Breast epithelium (tissue), 4 donors: ENCODE data around the gene TSPAN12. TPM values are rescaled to one million over a fixed set of nuclear protein-coding genes. Genes with fewer than 3 reads are reported as not detected.

Experiments
- DNase-seq, 2 donors: peaks; one replicate each; pipeline ENCODE4 v3.0.0-alpha.2; 2019; ENCODE audit warnings: low spot score in 2 of 2
- H3K27ac ChIP-seq, 2 donors: fragments of 200-600 bp; sonication (generic) in 1 of 2; one replicate each; pipeline ENCODE4 v1.5.1; 2016 to 2019; ENCODE audit warnings: mild to moderate bottlenecking in 1 of 2
- H3K27me3 ChIP-seq, 2 donors: fragments of 200-600 bp; sonication (generic) in 1 of 2; one replicate each; pipeline versions ENCODE4 v1.5.1 to v1.6.0; 2017 to 2019; ENCODE audit warnings: control low read depth in 1 of 2, mild to moderate bottlenecking in 1 of 2
- H3K36me3 ChIP-seq: fragments of 200-600 bp; one replicate; pipeline ENCODE4 v1.5.1; 2019
- H3K4me1 ChIP-seq, 2 donors: fragments of 200-600 bp; sonication (generic); one replicate each; pipeline ENCODE4 v1.5.1; 2016 to 2019; ENCODE audit warnings: control low read depth in 1 of 2
- H3K4me3 ChIP-seq, 3 donors: fragments of 200-600 bp; sonication (generic); 1 replicate in 2 of 3; 2 replicates in 1 of 3; pipeline ENCODE4 v1.5.1; 2016 to 2019; ENCODE audit warnings: mild to moderate bottlenecking in 3 of 3, moderate library complexity in 2 of 3
- H3K9me3 ChIP-seq, 2 donors: fragments of 200-600 bp; sonication (generic) in 1 of 2; one replicate each; pipeline ENCODE4 v1.5.1; 2016 to 2019; ENCODE audit warnings: control low read depth in 1 of 2
- POLR2A ChIP-seq: fragments of 450-650 bp; IDR thresholded peaks from one replicate; pipeline ENCODE4 v1.6.1; 2016; ENCODE audit warnings: antibody characterized with exemption, mild to moderate bottlenecking, moderate library complexity
- POLR2AphosphoS5 ChIP-seq, 3 donors: sonication (generic); formaldehyde crosslinking; IDR thresholded peaks; one replicate each; pipeline ENCODE4 v1.6.1; 2017; ENCODE audit warnings: antibody characterized with exemption in 3 of 3
- intact Hi-C: fragments of 100-400 bp; cut with DNase I; formaldehyde crosslinking; loops from one replicate; pipeline ENCODE4 v1.15.1; 2023; ENCODE audit warnings: low total_unique reads
- total RNA-seq, 3 donors: library from RNA; depleted of rRNA; stranded (reverse); fragments of >200 nt; gene quantifications; one replicate each; pipeline ENCODE4 v1.1.0, GENCODE V29; 2016
- TF ChIP-seq, protein P1 (sequence below), 3 donors: fragments of 450-650 bp; IDR thresholded peaks; one replicate each; pipeline ENCODE4 v1.5.1; 2016 to 2017; ENCODE audit warnings: antibody characterized with exemption in 3 of 3, mild to moderate bottlenecking in 3 of 3, moderate library complexity in 3 of 3

TSPAN12 gene
- total RNA-seq, 3 donors from 2014 or later, result 6.6 to 11.3 (median 9.2) TPM

DNA sequence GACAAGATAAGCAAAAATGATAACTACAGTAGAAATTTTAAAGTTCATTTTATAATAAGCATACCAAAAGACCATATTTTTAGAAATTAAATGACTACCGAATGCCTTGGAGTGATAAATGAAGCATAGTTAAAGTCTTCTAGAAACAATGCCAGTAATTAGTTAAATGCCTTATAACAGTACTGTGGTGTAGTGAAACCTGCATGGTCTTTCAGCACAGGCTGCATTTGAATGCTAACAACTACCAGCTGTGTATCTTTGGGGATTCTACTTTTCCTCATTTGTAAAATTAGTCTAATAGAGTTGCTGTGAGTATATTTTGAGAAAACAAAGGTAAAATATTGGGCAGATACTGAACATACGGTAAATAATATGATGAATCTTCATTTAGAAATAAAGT is 25.1 kb downstream of the TSPAN12 start:
- Histone ChIP-seq H3K4me1 (no peaks in the 10 kb centered on the region), H3K4me3 (no peak overlapping the region), H3K36me3 (peaks cover 3% of the 10 kb centered on the region), H3K27ac (no peak overlapping the region), H3K27me3 (no peaks in the 10 kb centered on the region), H3K9me3 (no peaks in the 10 kb centered on the region)
- intact Hi-C loops, result no loop called here
- no peak for TF ChIP-seq POLR2A
- TF ChIP-seq, protein P1, sequence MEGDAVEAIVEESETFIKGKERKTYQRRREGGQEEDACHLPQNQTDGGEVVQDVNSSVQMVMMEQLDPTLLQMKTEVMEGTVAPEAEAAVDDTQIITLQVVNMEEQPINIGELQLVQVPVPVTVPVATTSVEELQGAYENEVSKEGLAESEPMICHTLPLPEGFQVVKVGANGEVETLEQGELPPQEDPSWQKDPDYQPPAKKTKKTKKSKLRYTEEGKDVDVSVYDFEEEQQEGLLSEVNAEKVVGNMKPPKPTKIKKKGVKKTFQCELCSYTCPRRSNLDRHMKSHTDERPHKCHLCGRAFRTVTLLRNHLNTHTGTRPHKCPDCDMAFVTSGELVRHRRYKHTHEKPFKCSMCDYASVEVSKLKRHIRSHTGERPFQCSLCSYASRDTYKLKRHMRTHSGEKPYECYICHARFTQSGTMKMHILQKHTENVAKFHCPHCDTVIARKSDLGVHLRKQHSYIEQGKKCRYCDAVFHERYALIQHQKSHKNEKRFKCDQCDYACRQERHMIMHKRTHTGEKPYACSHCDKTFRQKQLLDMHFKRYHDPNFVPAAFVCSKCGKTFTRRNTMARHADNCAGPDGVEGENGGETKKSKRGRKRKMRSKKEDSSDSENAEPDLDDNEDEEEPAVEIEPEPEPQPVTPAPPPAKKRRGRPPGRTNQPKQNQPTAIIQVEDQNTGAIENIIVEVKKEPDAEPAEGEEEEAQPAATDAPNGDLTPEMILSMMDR (IDR thresholded peaks at IDR 0.05), result no peak
- TF ChIP-seq POLR2AphosphoS5 (IDR thresholded peaks at IDR 0.05), result no peak
- no peak for DNase-seq

DNA sequence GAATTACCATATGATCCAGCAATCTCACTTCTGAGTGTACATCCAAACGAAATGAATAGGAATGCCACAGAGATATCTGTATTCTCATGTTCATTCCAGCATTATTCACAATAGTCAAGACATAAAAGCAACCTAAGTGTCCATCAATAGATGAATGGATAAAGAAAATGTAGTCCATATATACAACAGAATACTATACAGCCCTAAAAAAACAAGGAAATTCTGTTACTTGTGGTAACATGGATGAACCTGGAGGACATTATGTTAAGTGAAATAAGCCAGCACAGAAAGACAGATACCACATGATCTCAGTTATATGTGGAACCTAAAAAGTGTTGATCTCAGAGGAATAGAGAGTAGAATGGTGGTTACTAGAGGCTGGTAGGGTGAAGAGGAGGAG is 26.7 kb downstream of the TSPAN12 start:
- no peaks in the 10 kb centered on the region for H3K9me3 ChIP-seq
- intact Hi-C loops, result no loop called here
- no peaks in the 10 kb centered on the region for H3K4me1 ChIP-seq
- no peak overlapping the region for H3K27ac ChIP-seq
- H3K36me3 ChIP-seq, result peaks cover 3% of the 10 kb centered on the region
- TF ChIP-seq POLR2AphosphoS5 (IDR thresholded peaks at IDR 0.05), result no peak
- TF ChIP-seq, protein P1 (IDR thresholded peaks at IDR 0.05), result no peak
- no peak for TF ChIP-seq POLR2A
- H3K4me3 ChIP-seq, result no peak overlapping the region
- H3K27me3 ChIP-seq, result no peaks in the 10 kb centered on the region
- DNase-seq, result no peak

DNA sequence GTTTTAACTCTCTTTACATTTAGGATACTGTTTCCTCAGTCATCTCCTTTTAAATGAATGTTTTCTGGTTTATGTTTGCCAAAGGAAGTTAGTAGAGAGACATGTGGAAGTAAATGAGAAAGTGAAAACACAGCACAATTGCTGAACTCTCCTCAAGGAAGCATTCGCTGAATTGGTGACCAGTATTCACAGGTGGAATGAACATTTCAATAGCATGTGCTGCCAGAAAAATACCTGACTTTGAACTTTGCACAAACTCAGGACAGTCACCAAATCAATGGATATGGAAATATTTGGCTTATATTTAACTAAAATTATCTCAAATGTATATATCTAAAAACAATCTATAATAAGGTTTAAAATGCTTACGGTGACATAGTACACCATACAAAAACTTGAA is 28.5 kb downstream of the TSPAN12 start:
- TF ChIP-seq, protein P1 (IDR thresholded peaks at IDR 0.05), result no peak
- TF ChIP-seq POLR2AphosphoS5 (IDR thresholded peaks at IDR 0.05), result no peak
- TF ChIP-seq POLR2A, result no peak
- intact Hi-C loops, result no loop called here
- Histone ChIP-seq H3K27me3 (no peaks in the 10 kb centered on the region), H3K4me1 (no peaks in the 10 kb centered on the region), H3K36me3 (peaks cover 3% of the 10 kb centered on the region), H3K4me3 (no peak overlapping the region), H3K9me3 (no peaks in the 10 kb centered on the region), H3K27ac (no peak overlapping the region)
- no peak for DNase-seq

DNA sequence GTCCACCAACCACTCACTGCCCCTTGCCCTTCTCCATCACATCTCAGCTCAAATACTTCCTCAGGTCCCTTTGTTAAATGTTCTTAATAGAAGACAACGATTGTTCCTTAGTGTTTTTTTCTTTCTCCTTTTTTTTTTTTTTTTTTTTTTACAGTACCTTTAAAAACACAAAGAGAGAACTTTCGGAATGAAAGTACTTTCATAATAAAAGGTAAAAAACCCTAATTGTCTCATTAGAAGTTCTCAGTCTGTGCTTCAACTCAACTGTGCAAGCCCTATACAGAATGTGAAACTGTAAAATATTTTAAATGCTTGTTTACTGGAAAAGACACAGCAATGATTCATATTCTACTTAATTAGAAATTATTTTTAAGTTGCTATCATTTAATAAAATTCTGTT is 29.4 kb downstream of the TSPAN12 start:
- intact Hi-C loops, result no loop called here
- H3K9me3 ChIP-seq, result no peaks in the 10 kb centered on the region
- H3K27me3 ChIP-seq, result no peaks in the 10 kb centered on the region
- TF ChIP-seq POLR2A (no peak), POLR2AphosphoS5 (IDR thresholded peaks at IDR 0.05) (no peak)
- TF ChIP-seq, protein P1 (IDR thresholded peaks at IDR 0.05), result no peak
- no peak overlapping the region for H3K27ac ChIP-seq
- no peaks in the 10 kb centered on the region for H3K4me1 ChIP-seq
- DNase-seq, result no peak
- no peak overlapping the region for H3K4me3 ChIP-seq
- peaks cover 3% of the 10 kb centered on the region for H3K36me3 ChIP-seq

DNA sequence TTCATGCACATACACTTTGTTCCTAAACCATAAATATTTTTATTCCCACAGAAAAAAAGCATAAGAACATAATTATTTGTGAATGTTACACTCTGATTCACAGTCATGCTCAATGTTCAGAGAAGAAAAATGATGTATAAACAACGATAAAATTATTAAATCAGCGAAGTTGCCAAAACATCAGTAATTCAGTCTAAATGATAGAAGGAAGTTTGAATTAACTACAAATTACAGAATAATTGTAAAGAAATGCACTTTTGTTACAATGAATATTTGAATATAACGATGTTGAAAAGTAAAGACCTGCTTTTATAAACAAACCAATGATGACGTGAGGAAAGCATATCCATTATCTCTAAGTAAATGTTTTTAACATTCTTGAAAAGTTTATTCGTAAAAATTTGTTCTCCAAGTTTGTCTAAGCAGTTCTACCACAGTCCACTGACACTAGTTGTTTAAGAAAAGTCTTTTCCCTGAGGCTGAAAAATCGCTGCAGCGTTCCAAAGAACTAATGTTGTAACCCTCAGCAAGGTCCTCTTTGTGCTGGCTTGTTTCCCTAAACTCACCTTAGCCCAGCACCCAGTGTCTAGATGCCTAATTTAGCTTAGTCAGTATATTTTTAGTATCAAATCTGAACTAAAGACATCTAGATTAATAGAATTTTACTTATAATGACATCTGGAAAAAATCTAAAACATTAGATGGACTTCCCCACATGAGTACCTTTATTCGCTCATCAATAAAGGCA is 30.4 kb downstream of the TSPAN12 start:
- Histone ChIP-seq H3K9me3 (no peaks in the 10 kb centered on the region), H3K27me3 (no peaks in the 10 kb centered on the region), H3K4me3 (no peak overlapping the region), H3K36me3 (peaks cover 3% of the 10 kb centered on the region), H3K4me1 (no peaks in the 10 kb centered on the region), H3K27ac (no peak overlapping the region)
- intact Hi-C loops, result no loop called here
- TF ChIP-seq, protein P1 (IDR thresholded peaks at IDR 0.05), result no peak
- TF ChIP-seq POLR2AphosphoS5 (IDR thresholded peaks at IDR 0.05) (no peak), POLR2A (no peak)
- DNase-seq, result no peak
